Urinary bladder (tissue), 4 donors: ENCODE data around the gene ABCC9. TPM values are rescaled to one million over a fixed set of nuclear protein-coding genes. Genes with fewer than 3 reads are reported as not detected.

Experiments
- DNase-seq: peaks from one replicate; pipeline ENCODE4 v3.0.0-alpha.2; 2015; ENCODE audit errors: extremely low spot score
- H3K27ac ChIP-seq: one replicate; pipeline ENCODE4 v1.5.1; 2013; ENCODE audit warnings: low read depth, mild to moderate bottlenecking, moderate library complexity
- H3K36me3 ChIP-seq: one replicate; pipeline ENCODE4 v1.6.1; 2013; ENCODE audit warnings: mild to moderate bottlenecking, moderate library complexity; ENCODE audit not compliant: insufficient read depth
- H3K4me1 ChIP-seq: one replicate; pipeline ENCODE4 v1.6.1; 2013; ENCODE audit warnings: mild to moderate bottlenecking, moderate library complexity; ENCODE audit not compliant: insufficient read depth
- H3K4me3 ChIP-seq: one replicate; pipeline ENCODE4 v1.5.1; 2013; ENCODE audit warnings: low read depth, low read length
- WGBS: extraction: QIAGEN DNeasy Blood & Tissue Kit; methylation state at CpG from one replicate; pipeline ENCODE4 v1.1.7; 2013; 5-methylcytosine and 5-hydroxymethylcytosine counted together
- polyA plus RNA-seq: library from polyadenylated mRNA; stranded (reverse); fragments of 200-250 nt; gene quantifications from one replicate; pipeline ENCODE4 v1.2.3, GENCODE V29; 2013
- total RNA-seq: library from RNA; depleted of rRNA; stranded (reverse); fragments of >200 nt; gene quantifications from one replicate; pipeline ENCODE4 v1.2.3, GENCODE V29; 2014
- donor health status: healthy with polysubstance abuse.
- donor health status: healthy.

ABCC9 gene
- total and polyA plus RNA-seq, 2 donors, result 14.3 to 75.2 TPM

GRCh38 chr12:21884936-21885335, 56.3 kb downstream of the ABCC9 start:
- no peak for DNase-seq

GRCh38 chr12:21882635-21883034, 58.6 kb downstream of the ABCC9 start:
- no peak overlapping the region for H3K4me3 ChIP-seq
- 52% methylated on average over 4 of the region's 4 CpGs for WGBS
- no peaks in the 10 kb centered on the region for H3K4me1 ChIP-seq
- no peak overlapping the region for H3K27ac ChIP-seq
- no peak for DNase-seq
- no peaks in the 10 kb centered on the region for H3K36me3 ChIP-seq

More at GRCh38 chr12:21884936-21885335, 56.3 kb downstream of the ABCC9 start:
- WGBS, result 57% methylated on average over 1 of the region's 1 CpG
- Histone ChIP-seq H3K36me3 (no peaks in the 10 kb centered on the region), H3K27ac (no peak overlapping the region), H3K4me3 (no peak overlapping the region), H3K4me1 (no peaks in the 10 kb centered on the region)

GRCh38 chr12:21881965-21882364, 59.3 kb downstream of the ABCC9 start:
- WGBS, result 33% methylated on average over 4 of the region's 4 CpGs
- Histone ChIP-seq H3K4me1 (no peaks in the 10 kb centered on the region), H3K4me3 (no peak overlapping the region), H3K36me3 (no peaks in the 10 kb centered on the region), H3K27ac (no peak overlapping the region)
- DNase-seq, result no peak

GRCh38 chr12:21879312-21879711, 61.9 kb downstream of the ABCC9 start:
- no peak overlapping the region for H3K4me3 ChIP-seq
- no peaks in the 10 kb centered on the region for H3K36me3 ChIP-seq
- H3K4me1 ChIP-seq, result no peaks in the 10 kb centered on the region
- no peak for DNase-seq
- WGBS, result 90% methylated on average over 1 of the region's 1 CpG
- H3K27ac ChIP-seq, result no peak overlapping the region

- H3K36me3 ChIP-seq, result no peaks in the 10 kb centered on the region
- H3K4me3 ChIP-seq, result no peak overlapping the region
- 85% methylated on average over 2 of the region's 2 CpGs for WGBS
- no peaks in the 10 kb centered on the region for H3K4me1 ChIP-seq
- H3K27ac ChIP-seq, result no peak overlapping the region
- no peak for DNase-seq
Measured at GRCh38 chr12:21877293-21877982, 63.8 kb downstream of the ABCC9 start.

- no peaks in the 10 kb centered on the region for H3K36me3 ChIP-seq
- H3K27ac ChIP-seq, result no peak overlapping the region
- no peaks in the 10 kb centered on the region for H3K4me1 ChIP-seq
- no peak for DNase-seq
- H3K4me3 ChIP-seq, result no peak overlapping the region
Measured at GRCh38 chr12:21865846-21866245, 75.4 kb downstream of the ABCC9 start.

- no peak overlapping the region for H3K4me3 ChIP-seq
- WGBS, result 90% methylated on average over 2 of the region's 2 CpGs
- no peak overlapping the region for H3K27ac ChIP-seq
- H3K4me1 ChIP-seq, result no peaks in the 10 kb centered on the region
- no peaks in the 10 kb centered on the region for H3K36me3 ChIP-seq
- no peak for DNase-seq
Measured at GRCh38 chr12:21860534-21860933, 80.7 kb downstream of the ABCC9 start.

- H3K4me3 ChIP-seq, result no peak overlapping the region
- DNase-seq, result no peak
- H3K4me1 ChIP-seq, result no peaks in the 10 kb centered on the region
- no peak overlapping the region for H3K27ac ChIP-seq
- no peaks in the 10 kb centered on the region for H3K36me3 ChIP-seq
- WGBS, result 90% methylated on average over 4 of the region's 4 CpGs
Measured at GRCh38 chr12:21860128-21860527, 81.1 kb downstream of the ABCC9 start.

- Histone ChIP-seq H3K36me3 (no peaks in the 10 kb centered on the region), H3K4me1 (no peaks in the 10 kb centered on the region), H3K27ac (no peak overlapping the region), H3K4me3 (no peak overlapping the region)
- DNase-seq, result no peak
- WGBS, result 93% methylated on average over 5 of the region's 5 CpGs
Measured at GRCh38 chr12:21852251-21852650, 89.0 kb downstream of the ABCC9 start.

- H3K36me3 ChIP-seq, result no peaks in the 10 kb centered on the region
- H3K27ac ChIP-seq, result no peak overlapping the region
Measured at GRCh38 chr12:21851151-21851550, 90.1 kb downstream of the ABCC9 start.

GRCh38 chr12:21850419-21850818, 90.8 kb downstream of the ABCC9 start:
- Histone ChIP-seq H3K36me3 (no peaks in the 10 kb centered on the region), H3K27ac (no peak overlapping the region), H3K4me3 (no peak overlapping the region), H3K4me1 (no peaks in the 10 kb centered on the region)
- WGBS, result 62% methylated on average over 4 of the region's 4 CpGs
- no peak for DNase-seq

More at GRCh38 chr12:21851151-21851550, 90.1 kb downstream of the ABCC9 start:
- no peak for DNase-seq
- Histone ChIP-seq H3K4me3 (no peak overlapping the region), H3K4me1 (no peaks in the 10 kb centered on the region)
- WGBS, result 95% methylated on average over 1 of the region's 1 CpG

GRCh38 chr12:21849878-21850277, 91.3 kb downstream of the ABCC9 start:
- WGBS, result 69% methylated on average over 2 of the region's 2 CpGs
- DNase-seq, result no peak

GRCh38 chr12:21848192-21848591, 93.0 kb downstream of the ABCC9 start:
- Histone ChIP-seq H3K36me3 (no peaks in the 10 kb centered on the region), H3K4me1 (no peaks in the 10 kb centered on the region), H3K27ac (no peak overlapping the region), H3K4me3 (no peak overlapping the region)
- no peak for DNase-seq
- WGBS, result 91% methylated on average over 5 of the region's 5 CpGs

More at GRCh38 chr12:21849878-21850277, 91.3 kb downstream of the ABCC9 start:
- Histone ChIP-seq H3K4me3 (no peak overlapping the region), H3K27ac (no peak overlapping the region), H3K4me1 (no peaks in the 10 kb centered on the region), H3K36me3 (no peaks in the 10 kb centered on the region)

- 95% methylated on average over 2 of the region's 2 CpGs for WGBS
Measured at GRCh38 chr12:21843795-21844194, 97.4 kb downstream of the ABCC9 start.

GRCh38 chr12:21839776-21840175, 101.5 kb downstream of the ABCC9 start:
- no peak for DNase-seq
- WGBS, result 66% methylated on average over 1 of the region's 1 CpG
- Histone ChIP-seq H3K36me3 (no peaks in the 10 kb centered on the region), H3K27ac (no peak overlapping the region), H3K4me3 (no peak overlapping the region), H3K4me1 (no peaks in the 10 kb centered on the region)

More at GRCh38 chr12:21843795-21844194, 97.4 kb downstream of the ABCC9 start:
- Histone ChIP-seq H3K4me1 (no peaks in the 10 kb centered on the region), H3K27ac (no peak overlapping the region), H3K36me3 (no peaks in the 10 kb centered on the region), H3K4me3 (no peak overlapping the region)
- DNase-seq, result no peak
